Neural progenitor cell (in vitro differentiated cells): ENCODE results near the gene ZNF620. TPM values are rescaled to one million over a fixed set of nuclear protein-coding genes. Genes with fewer than 3 reads are reported as not detected.

ENCODE experiments used
- DNase-seq: peaks from one replicate; pipeline ENCODE4 v3.0.0-alpha.2; 2016; ENCODE audit warnings: low spot score
- H2AFZ ChIP-seq: fragments of 200-600 bp; sonication (generic); replicated peaks from 2 replicates; pipeline ENCODE4 v1.6.1; 2016; ENCODE audit warnings: antibody characterized with exemption
- H3F3A ChIP-seq: fragments of 200-600 bp; sonication (generic); 2 replicates; pipeline ENCODE4 v1.6.1; 2016; ENCODE audit warnings: antibody characterized with exemption, low read depth
- H3K27ac ChIP-seq: fragments of 200-600 bp; sonication (generic); 2 replicates; pipeline ENCODE4 v1.5.1; 2016; ENCODE audit warnings: mild to moderate bottlenecking
- H3K27me3 ChIP-seq: fragments of 200-600 bp; sonication (generic); 2 replicates; pipeline ENCODE4 v1.6.1; 2016; ENCODE audit warnings: mild to moderate bottlenecking, moderate library complexity
- H3K36me3 ChIP-seq: fragments of 200-600 bp; sonication (generic); 2 replicates; pipeline ENCODE4 v1.5.1; 2016
- H3K4me1 ChIP-seq: fragments of 200-600 bp; sonication (generic); 2 replicates; pipeline ENCODE4 v1.6.1; 2016; ENCODE audit warnings: mixed run types
- H3K4me2 ChIP-seq: fragments of 200-600 bp; sonication (generic); 2 replicates; pipeline ENCODE4 v1.6.1; 2016
- H3K4me3 ChIP-seq: fragments of 200-600 bp; sonication (generic); 2 replicates; pipeline ENCODE4 v1.5.1; 2016
- H3K79me2 ChIP-seq: fragments of 200-600 bp; sonication (generic); 2 replicates; pipeline ENCODE4 v1.6.1; 2016; ENCODE audit warnings: low read depth
- H3K9ac ChIP-seq: fragments of 200-600 bp; sonication (generic); 2 replicates; pipeline ENCODE4 v1.6.1; 2016
- H3K9me3 ChIP-seq: fragments of 200-600 bp; sonication (generic); 2 replicates; pipeline ENCODE4 v1.5.1; 2016; ENCODE audit warnings: low read depth
- H4K20me1 ChIP-seq: fragments of 200-600 bp; sonication (generic); 2 replicates; pipeline ENCODE4 v1.6.1; 2016; ENCODE audit warnings: low read depth
- H3K27ac Mint-ChIP-seq: 3 replicates; pipeline ENCODE4 v1.8.0; 2021; ENCODE audit warnings: mixed read lengths
- H3K27me3 Mint-ChIP-seq: 2 replicates; pipeline ENCODE4 v1.8.0; 2022; ENCODE audit warnings: low read depth, mild to moderate bottlenecking, inconsistent platforms, moderate library complexity, mixed read lengths; ENCODE audit not compliant: insufficient read depth
- H3K36me3 Mint-ChIP-seq: 3 replicates; pipeline ENCODE4 v1.8.0; 2021; ENCODE audit warnings: mixed read lengths
- H3K4me1 Mint-ChIP-seq: 3 replicates; pipeline ENCODE4 v1.8.0; 2021; ENCODE audit warnings: mixed read lengths
- H3K4me3 Mint-ChIP-seq: 3 replicates; pipeline ENCODE4 v1.8.0; 2021; ENCODE audit warnings: mild to moderate bottlenecking, moderate library complexity, mixed read lengths
- H3K9me3 Mint-ChIP-seq: 3 replicates; pipeline ENCODE4 v1.8.0; 2020; ENCODE audit warnings: mixed read lengths
- EZH2 ChIP-seq: fragments of 200-600 bp; sonication (generic); IDR thresholded peaks from 2 replicates; pipeline ENCODE4 v1.6.1; 2017; ENCODE audit warnings: antibody characterized with exemption, mild to moderate bottlenecking, moderate library complexity
- EZH2phosphoT487 ChIP-seq: fragments of 200-600 bp; sonication (generic); IDR thresholded peaks from 2 replicates; pipeline ENCODE4 v1.6.1; 2017; ENCODE audit warnings: antibody characterized with exemption
- total RNA-seq: library from RNA; depleted of rRNA; stranded (reverse); fragments of >200 nt; gene quantifications from 2 replicates; pipeline ENCODE4 v1.2.3, GENCODE V29; 2015; ENCODE audit warnings: low replicate concordance
- TF ChIP-seq, protein P1 (sequence below): fragments of 200-600 bp; sonication (generic); IDR thresholded peaks from 2 replicates; pipeline ENCODE4 v1.5.1; 2017; ENCODE audit warnings: antibody characterized with exemption, mild to moderate bottlenecking

The ZNF620 gene
- total RNA-seq, 1 donor from 2014 or later = 23.6 TPM

DNA sequence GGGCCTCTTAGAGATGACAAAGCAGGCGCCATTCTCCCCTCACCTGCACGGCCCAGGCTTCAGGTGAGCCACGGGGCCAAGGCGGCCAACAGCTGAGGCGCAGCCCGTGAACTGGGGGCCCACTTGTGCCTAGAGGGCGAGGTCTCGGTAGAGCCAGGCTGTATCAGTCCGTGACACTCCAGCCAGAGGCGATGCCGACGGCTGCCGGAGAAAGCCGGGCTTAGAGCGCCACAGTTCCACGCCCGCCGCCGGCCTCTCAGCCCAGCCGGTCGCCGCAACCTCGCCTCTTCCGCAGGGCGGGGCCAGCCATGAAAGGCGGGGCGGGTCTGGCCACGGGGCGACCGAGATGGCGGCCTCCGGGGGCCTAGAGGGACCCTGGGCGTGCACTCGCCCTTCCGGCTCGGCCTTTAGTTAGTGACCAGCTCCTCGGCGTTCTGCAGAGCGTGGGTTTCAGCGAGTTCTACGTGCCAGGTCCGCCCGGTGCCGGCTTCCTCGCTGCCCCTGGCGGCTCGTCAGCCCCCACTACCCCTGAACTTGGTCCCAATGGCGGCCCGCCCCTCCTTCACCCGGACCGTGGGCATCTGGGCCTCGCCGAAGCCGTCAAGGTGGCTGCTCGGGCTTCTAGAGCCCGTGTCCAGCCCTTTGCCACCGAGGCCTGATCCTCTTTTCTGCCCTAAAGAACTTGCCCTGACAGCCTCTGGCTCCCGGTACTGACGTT, 18.9 kb downstream of the ZNF620 start, which contains the start of gene ZNF621:
TSS of gene ZNF621 (plus strand) at position 393 of the 718 bp plus-strand sequence. CDS start 881 bp downstream, outside the sequence.
- Histone ChIP-seq H4K20me1 (no peaks in the 10 kb centered on the region), H3K4me1 (peaks cover 5% of the 10 kb centered on the region), H3K4me2 (peak within 1 kb of the TSS; percentile 93), H3K9ac (peak within 1 kb of the TSS; percentile 90), H3K27ac (no peak within 1 kb of the TSS), H3K36me3 (no peaks in the 10 kb centered on the region), H3K27me3 (no peaks in the 10 kb centered on the region), H3K4me3 (peak within 1 kb of the TSS; percentile 86), H2AFZ (peak within 1 kb of the TSS; percentile 97), H3K9me3 (no peaks in the 10 kb centered on the region), H3F3A (peaks cover 11% of the 10 kb centered on the region), H3K79me2 (peaks cover 37% of the 10 kb centered on the region)
- Mint-ChIP-seq H3K4me1 (peaks cover 22% of the 10 kb centered on the region), H3K27ac (peak within 1 kb of the TSS; percentile 96), H3K36me3 (peaks cover 17% of the 10 kb centered on the region), H3K27me3 (no peaks in the 10 kb centered on the region), H3K9me3 (no peaks in the 10 kb centered on the region), H3K4me3 (peak within 1 kb of the TSS; percentile 98)
- peak; percentile 95 for DNase-seq
- TF ChIP-seq EZH2 = peak; percentile 53
- TF ChIP-seq, protein P1, sequence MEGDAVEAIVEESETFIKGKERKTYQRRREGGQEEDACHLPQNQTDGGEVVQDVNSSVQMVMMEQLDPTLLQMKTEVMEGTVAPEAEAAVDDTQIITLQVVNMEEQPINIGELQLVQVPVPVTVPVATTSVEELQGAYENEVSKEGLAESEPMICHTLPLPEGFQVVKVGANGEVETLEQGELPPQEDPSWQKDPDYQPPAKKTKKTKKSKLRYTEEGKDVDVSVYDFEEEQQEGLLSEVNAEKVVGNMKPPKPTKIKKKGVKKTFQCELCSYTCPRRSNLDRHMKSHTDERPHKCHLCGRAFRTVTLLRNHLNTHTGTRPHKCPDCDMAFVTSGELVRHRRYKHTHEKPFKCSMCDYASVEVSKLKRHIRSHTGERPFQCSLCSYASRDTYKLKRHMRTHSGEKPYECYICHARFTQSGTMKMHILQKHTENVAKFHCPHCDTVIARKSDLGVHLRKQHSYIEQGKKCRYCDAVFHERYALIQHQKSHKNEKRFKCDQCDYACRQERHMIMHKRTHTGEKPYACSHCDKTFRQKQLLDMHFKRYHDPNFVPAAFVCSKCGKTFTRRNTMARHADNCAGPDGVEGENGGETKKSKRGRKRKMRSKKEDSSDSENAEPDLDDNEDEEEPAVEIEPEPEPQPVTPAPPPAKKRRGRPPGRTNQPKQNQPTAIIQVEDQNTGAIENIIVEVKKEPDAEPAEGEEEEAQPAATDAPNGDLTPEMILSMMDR = no peak

DNA sequence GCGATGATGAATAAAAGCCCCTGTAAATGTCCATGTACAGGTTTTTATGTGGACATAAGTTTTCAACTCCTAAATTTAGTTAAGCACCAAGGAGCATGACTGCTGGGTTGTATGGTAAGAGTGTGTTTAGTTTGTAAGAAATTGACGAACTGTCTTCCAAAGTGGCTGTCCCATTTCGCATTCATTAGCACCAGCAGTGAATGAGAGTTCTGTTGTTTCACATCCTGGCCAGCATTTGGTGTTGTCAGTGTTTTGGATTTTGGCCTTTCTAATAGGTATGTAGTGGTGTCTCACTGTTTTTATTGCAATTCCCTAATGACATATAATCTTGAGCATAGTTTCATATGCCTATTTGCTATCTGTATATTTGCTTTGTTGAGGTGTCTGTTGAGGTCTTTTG, 22.6 kb downstream of the ZNF620 start:
- Histone ChIP-seq H3K4me1 (peaks cover 5% of the 10 kb centered on the region), H4K20me1 (no peaks in the 10 kb centered on the region), H3K9me3 (no peaks in the 10 kb centered on the region), H3K4me2 (no peak overlapping the region), H3K27me3 (no peaks in the 10 kb centered on the region), H3F3A (peaks cover 11% of the 10 kb centered on the region), H3K36me3 (peaks cover 7% of the 10 kb centered on the region), H3K79me2 (peaks cover 37% of the 10 kb centered on the region), H3K27ac (no peak overlapping the region), H3K9ac (no peak overlapping the region), H3K4me3 (no peak overlapping the region), H2AFZ (no peak overlapping the region)
- no peak for TF ChIP-seq EZH2
- TF ChIP-seq, protein P1 = no peak
- no peak for TF ChIP-seq EZH2phosphoT487
- Mint-ChIP-seq H3K9me3 (peaks cover 6% of the 10 kb centered on the region), H3K4me1 (peaks cover 22% of the 10 kb centered on the region), H3K4me3 (no peak overlapping the region), H3K27me3 (no peaks in the 10 kb centered on the region), H3K36me3 (peaks cover 50% of the 10 kb centered on the region), H3K27ac (no peak overlapping the region)
- no peak for DNase-seq

DNA sequence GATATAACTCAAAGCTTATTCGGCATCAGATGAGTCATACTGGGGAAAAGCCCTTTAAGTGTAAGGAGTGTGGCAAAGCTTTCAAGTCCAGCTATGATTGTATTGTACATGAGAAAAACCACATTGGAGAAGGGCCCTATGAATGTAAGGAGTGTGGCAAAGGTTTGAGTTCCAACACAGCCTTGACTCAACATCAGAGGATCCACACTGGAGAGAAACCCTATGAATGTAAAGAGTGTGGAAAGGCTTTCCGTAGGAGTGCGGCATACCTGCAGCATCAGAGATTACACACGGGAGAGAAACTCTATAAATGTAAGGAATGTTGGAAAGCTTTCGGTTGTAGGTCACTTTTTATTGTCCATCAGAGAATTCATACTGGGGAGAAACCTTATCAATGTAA, 26.4 kb downstream of the ZNF620 start:
- H3K27ac ChIP-seq = no peak overlapping the region
- no peaks in the 10 kb centered on the region for H3K4me1 ChIP-seq
- TF ChIP-seq, protein P1 = no peak
- TF ChIP-seq EZH2 = no peak
- no peak for TF ChIP-seq EZH2phosphoT487
- no peaks in the 10 kb centered on the region for H4K20me1 ChIP-seq
- H3K4me3 Mint-ChIP-seq = no peak overlapping the region
- peaks cover 7% of the 10 kb centered on the region for H3K36me3 ChIP-seq
- no peaks in the 10 kb centered on the region for H3F3A ChIP-seq
- peaks cover 76% of the 10 kb centered on the region for H3K36me3 Mint-ChIP-seq
- H3K9me3 Mint-ChIP-seq = peaks cover 16% of the 10 kb centered on the region
- H3K9me3 ChIP-seq = no peaks in the 10 kb centered on the region
- no peaks in the 10 kb centered on the region for H3K27me3 ChIP-seq
- no peaks in the 10 kb centered on the region for H3K27me3 Mint-ChIP-seq
- H3K9ac ChIP-seq = no peak overlapping the region
- peaks cover 14% of the 10 kb centered on the region for H3K79me2 ChIP-seq
- no peak overlapping the region for H3K4me3 ChIP-seq
- H2AFZ ChIP-seq = no peak overlapping the region
- H3K27ac Mint-ChIP-seq = no peak overlapping the region
- no peaks in the 10 kb centered on the region for H3K4me1 Mint-ChIP-seq
- no peak overlapping the region for H3K4me2 ChIP-seq
- no peak for DNase-seq
